OCI-LY1 (cell line): Measurements from ENCODE around the gene SH3BGRL2.

ENCODE experiments used
- H2AFZ ChIP-seq: fragments of 200-600 bp; sonication (generic), shearing (Covaris generic); 2 replicates; pipeline ENCODE4 v1.6.0; 2014; ENCODE audit warnings: antibody characterized with exemption, mild to moderate bottlenecking, low read length
- H3F3A ChIP-seq: fragments of 200-600 bp; sonication (generic), shearing (Covaris generic); 2 replicates; pipeline ENCODE4 v1.6.0; 2014; ENCODE audit warnings: mild to moderate bottlenecking, antibody characterized with exemption, low read length, moderate library complexity; ENCODE audit not compliant: insufficient read depth
- H3K27ac ChIP-seq: fragments of 200-600 bp; sonication (generic); 2 replicates; pipeline ENCODE4 v1.5.1; 2014; ENCODE audit warnings: low read length, mixed run types, mild to moderate bottlenecking, low read depth; ENCODE audit not compliant: poor library complexity, severe bottlenecking
- H3K27me3 ChIP-seq: fragments of 200-600 bp; sonication (generic); 2 replicates; pipeline ENCODE4 v1.6.0; 2014; ENCODE audit warnings: antibody characterized with exemption, mild to moderate bottlenecking, low read length, moderate library complexity; ENCODE audit not compliant: insufficient read depth
- H3K36me3 ChIP-seq: fragments of 200-600 bp; sonication (generic); 2 replicates; pipeline ENCODE4 v1.6.1; 2014; ENCODE audit warnings: mild to moderate bottlenecking, antibody characterized with exemption, low read length, moderate library complexity, mixed read lengths; ENCODE audit not compliant: insufficient read depth
- H3K4me1 ChIP-seq: fragments of 200-600 bp; sonication (generic); 2 replicates; pipeline ENCODE4 v1.5.1; 2014; ENCODE audit warnings: mild to moderate bottlenecking, low read length, moderate library complexity; ENCODE audit not compliant: insufficient read depth, severe bottlenecking
- H3K4me2 ChIP-seq: fragments of 200-600 bp; sonication (generic), shearing (Covaris generic); 2 replicates; pipeline ENCODE4 v1.6.1; 2014; ENCODE audit warnings: low read length
- H3K4me3 ChIP-seq: fragments of 200-600 bp; sonication (generic); 2 replicates; pipeline ENCODE4 v1.5.1; 2014; ENCODE audit warnings: low read length, low read depth, mild to moderate bottlenecking, mixed read lengths; ENCODE audit not compliant: poor library complexity, severe bottlenecking
- H3K79me2 ChIP-seq: fragments of 200-600 bp; shearing (Covaris generic); 2 replicates; pipeline ENCODE4 v1.6.1; 2016; ENCODE audit warnings: mixed run types, low read length, mixed read lengths; ENCODE audit not compliant: insufficient read depth
- H3K9ac ChIP-seq: fragments of 200-600 bp; sonication (generic), shearing (Covaris generic); 2 replicates; pipeline ENCODE4 v1.6.1; 2014; ENCODE audit warnings: mild to moderate bottlenecking, low read length, mixed read lengths
- H3K9me2 ChIP-seq: fragments of 200-600 bp; sonication (generic), shearing (Covaris generic); 2 replicates; pipeline ENCODE4 v1.6.1; 2014; ENCODE audit warnings: low read depth, mild to moderate bottlenecking, low read length, mixed read lengths
- H3K9me3 ChIP-seq: fragments of 200-600 bp; shearing (Covaris generic); 2 replicates; pipeline ENCODE4 v1.6.1; 2014; ENCODE audit warnings: low read length, mixed read lengths
- H4K20me1 ChIP-seq: fragments of 200-600 bp; sonication (generic), shearing (Covaris generic); 2 replicates; pipeline ENCODE4 v1.6.0; 2016; ENCODE audit warnings: mild to moderate bottlenecking, low read length; ENCODE audit not compliant: insufficient read depth
- EZH2 ChIP-seq: fragments of 200-600 bp; sonication (generic), shearing (Covaris generic); IDR thresholded peaks from 2 replicates; pipeline ENCODE4 v1.8.0; 2017; ENCODE audit warnings: borderline replicate concordance, mixed run types, mild to moderate bottlenecking, antibody characterized with exemption, low read length, moderate library complexity, mixed read lengths
- TF ChIP-seq, protein P1 (sequence below): fragments of 200-600 bp; sonication (generic), shearing (Covaris generic); IDR thresholded peaks from 2 replicates; pipeline ENCODE4 v1.5.1; 2017; ENCODE audit warnings: mild to moderate bottlenecking, antibody characterized with exemption, low read length, moderate library complexity, mixed read lengths

Gene SH3BGRL2

DNA sequence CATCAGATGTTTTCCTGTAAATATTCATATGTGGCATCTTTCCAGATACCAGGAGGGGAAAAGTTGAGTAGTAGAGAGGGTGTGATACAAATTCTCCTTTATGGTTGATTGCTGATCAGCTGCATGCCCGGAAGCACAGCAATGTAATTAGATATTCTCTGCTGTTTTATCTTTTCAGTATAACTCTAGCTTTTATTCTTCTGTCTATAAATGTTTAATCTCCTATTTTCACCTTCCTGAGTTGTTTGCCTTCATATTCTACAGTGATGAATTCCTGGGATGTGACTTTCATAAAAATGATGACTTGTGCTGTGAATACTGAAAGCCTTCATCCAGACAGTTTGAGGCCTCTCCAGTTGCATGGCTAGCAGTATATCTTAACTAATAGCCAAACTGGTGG is 53.7 kb downstream of the SH3BGRL2 start:
- TF ChIP-seq, protein P1, sequence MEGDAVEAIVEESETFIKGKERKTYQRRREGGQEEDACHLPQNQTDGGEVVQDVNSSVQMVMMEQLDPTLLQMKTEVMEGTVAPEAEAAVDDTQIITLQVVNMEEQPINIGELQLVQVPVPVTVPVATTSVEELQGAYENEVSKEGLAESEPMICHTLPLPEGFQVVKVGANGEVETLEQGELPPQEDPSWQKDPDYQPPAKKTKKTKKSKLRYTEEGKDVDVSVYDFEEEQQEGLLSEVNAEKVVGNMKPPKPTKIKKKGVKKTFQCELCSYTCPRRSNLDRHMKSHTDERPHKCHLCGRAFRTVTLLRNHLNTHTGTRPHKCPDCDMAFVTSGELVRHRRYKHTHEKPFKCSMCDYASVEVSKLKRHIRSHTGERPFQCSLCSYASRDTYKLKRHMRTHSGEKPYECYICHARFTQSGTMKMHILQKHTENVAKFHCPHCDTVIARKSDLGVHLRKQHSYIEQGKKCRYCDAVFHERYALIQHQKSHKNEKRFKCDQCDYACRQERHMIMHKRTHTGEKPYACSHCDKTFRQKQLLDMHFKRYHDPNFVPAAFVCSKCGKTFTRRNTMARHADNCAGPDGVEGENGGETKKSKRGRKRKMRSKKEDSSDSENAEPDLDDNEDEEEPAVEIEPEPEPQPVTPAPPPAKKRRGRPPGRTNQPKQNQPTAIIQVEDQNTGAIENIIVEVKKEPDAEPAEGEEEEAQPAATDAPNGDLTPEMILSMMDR: no peak
- no peak for TF ChIP-seq EZH2
- Histone ChIP-seq H3K9ac (no peak overlapping the region), H3K9me3 (no peaks in the 10 kb centered on the region), H3K27ac (no peak overlapping the region), H3K4me1 (no peaks in the 10 kb centered on the region), H3K36me3 (no peaks in the 10 kb centered on the region), H3F3A (no peaks in the 10 kb centered on the region), H3K27me3 (no peaks in the 10 kb centered on the region), H3K9me2 (no peaks in the 10 kb centered on the region), H3K4me2 (no peak overlapping the region), H3K4me3 (no peak overlapping the region), H3K79me2 (no peaks in the 10 kb centered on the region), H4K20me1 (no peaks in the 10 kb centered on the region), H2AFZ (no peak overlapping the region)

- Histone ChIP-seq H3K4me2 (no peak overlapping the region), H3F3A (no peaks in the 10 kb centered on the region), H3K9ac (no peak overlapping the region), H3K36me3 (no peaks in the 10 kb centered on the region), H4K20me1 (no peaks in the 10 kb centered on the region), H3K9me2 (no peaks in the 10 kb centered on the region), H3K27me3 (no peaks in the 10 kb centered on the region), H3K4me3 (no peak overlapping the region), H3K9me3 (no peaks in the 10 kb centered on the region), H3K4me1 (no peaks in the 10 kb centered on the region), H3K27ac (no peak overlapping the region), H3K79me2 (no peaks in the 10 kb centered on the region), H2AFZ (no peak overlapping the region)
- no peak for TF ChIP-seq EZH2
- TF ChIP-seq, protein P1: no peak
Measured at GRCh38 chr6:79686707-79687309, 55.7 kb downstream of the SH3BGRL2 start.

DNA sequence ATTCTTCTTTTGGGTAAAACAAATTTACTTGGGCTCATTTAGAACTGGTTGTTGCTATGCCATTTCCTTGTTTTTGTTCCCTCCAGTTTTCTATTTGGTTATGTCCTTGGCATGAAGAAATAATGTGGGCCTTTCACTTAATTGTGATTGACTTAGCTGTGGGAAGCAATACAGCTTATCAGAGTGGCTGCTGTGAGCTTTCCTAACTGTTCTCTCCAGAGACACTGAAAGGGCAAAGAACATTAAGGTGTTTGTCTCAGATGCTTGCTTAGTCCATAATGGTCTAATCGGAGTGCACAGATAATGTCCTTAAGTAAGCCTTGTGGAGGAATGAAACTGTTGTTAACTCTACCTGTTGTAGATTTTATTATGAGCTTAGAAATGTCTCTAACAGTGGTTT is 56.6 kb downstream of the SH3BGRL2 start:
- Histone ChIP-seq H3K36me3 (no peaks in the 10 kb centered on the region), H4K20me1 (no peaks in the 10 kb centered on the region), H3K4me1 (no peaks in the 10 kb centered on the region), H3K27ac (no peak overlapping the region), H3K4me3 (no peak overlapping the region), H3K27me3 (no peaks in the 10 kb centered on the region), H3K9me2 (no peaks in the 10 kb centered on the region), H3K9me3 (no peaks in the 10 kb centered on the region), H2AFZ (no peak overlapping the region), H3K4me2 (no peak overlapping the region), H3F3A (no peaks in the 10 kb centered on the region), H3K9ac (no peak overlapping the region), H3K79me2 (no peaks in the 10 kb centered on the region)
- TF ChIP-seq, protein P1: no peak
- TF ChIP-seq EZH2: no peak
